Inflammatory macrophage (primary cell): ENCODE measurements around the gene DAPK2.
"Not testable (repeated sequence)": the region's sequence is repeated elsewhere in the genome, so short reads cannot be mapped to it uniquely, and the experiment has no call there.

Source experiments
- DNase-seq, 2 donors: peaks; one replicate each; pipeline ENCODE4 v3.0.0-alpha.2; 2020 to 2022

DAPK2 gene

DNA sequence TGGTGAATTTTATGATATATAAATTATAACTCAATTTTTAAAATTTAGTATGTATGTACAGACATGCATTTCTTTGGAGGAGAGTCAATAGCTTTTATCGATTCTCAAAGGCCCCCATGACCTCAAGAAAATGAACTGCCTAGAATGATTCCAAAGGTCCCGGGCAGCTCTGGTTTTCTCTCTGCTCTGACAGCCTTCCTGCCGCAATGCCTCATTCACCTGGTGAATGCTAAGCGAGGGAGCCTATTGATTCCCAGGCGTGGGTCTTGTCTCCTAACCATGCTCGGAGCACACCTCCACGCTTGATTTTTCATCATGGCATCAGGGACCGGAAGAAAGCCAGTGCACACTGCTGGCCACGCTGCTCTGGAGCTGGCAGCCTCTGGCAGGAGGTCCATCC lies 132.9 kb downstream of the DAPK2 start:
- DNase-seq, result no peak

DNA sequence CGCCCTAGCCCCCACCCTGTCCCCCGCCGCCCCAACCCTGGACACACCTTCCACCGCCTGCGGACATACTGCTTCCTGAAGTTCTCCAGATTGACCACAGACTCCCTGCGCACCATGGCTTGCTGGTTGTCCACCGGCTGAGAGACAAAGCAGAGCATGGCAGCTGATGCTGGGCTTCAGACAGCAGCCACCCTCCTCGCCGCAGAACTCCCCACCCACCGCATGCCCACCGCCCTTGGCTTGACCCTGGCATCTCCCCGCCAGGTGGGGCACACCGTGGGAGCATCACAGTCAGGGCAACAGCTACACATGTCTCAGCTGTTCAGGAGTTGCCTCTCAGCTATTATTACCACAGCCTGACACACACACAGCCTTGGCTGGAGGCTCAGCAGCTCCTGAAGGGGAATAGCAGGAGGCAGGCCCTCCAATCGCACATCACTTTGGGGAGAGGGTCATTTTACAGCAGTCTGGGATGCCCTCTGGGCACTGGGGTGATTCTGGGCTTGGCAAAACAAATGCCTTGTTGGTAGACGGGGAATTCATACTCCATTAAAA lies 134.1 kb downstream of the DAPK2 start:
- DNase-seq, result no peak

DNA sequence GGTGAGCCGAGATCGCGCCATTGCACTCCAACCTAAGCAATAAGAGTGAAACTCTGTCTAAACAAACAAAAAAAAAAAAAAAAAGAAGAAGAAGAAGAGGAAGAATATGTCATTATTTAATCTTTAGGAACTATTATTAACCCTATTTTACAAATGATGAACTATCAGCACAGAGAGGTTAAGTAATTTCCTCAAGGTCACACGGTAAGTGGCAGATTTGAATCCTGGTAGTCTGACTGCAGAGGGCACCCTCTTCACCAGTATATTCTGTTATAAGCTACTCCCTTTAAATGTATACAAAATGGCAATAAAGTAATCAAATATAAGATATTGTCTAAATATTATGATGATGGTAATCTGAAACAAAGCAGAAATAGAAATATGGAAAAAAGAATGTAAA lies 135.1 kb downstream of the DAPK2 start:
- DNase-seq, result no peak

DNA sequence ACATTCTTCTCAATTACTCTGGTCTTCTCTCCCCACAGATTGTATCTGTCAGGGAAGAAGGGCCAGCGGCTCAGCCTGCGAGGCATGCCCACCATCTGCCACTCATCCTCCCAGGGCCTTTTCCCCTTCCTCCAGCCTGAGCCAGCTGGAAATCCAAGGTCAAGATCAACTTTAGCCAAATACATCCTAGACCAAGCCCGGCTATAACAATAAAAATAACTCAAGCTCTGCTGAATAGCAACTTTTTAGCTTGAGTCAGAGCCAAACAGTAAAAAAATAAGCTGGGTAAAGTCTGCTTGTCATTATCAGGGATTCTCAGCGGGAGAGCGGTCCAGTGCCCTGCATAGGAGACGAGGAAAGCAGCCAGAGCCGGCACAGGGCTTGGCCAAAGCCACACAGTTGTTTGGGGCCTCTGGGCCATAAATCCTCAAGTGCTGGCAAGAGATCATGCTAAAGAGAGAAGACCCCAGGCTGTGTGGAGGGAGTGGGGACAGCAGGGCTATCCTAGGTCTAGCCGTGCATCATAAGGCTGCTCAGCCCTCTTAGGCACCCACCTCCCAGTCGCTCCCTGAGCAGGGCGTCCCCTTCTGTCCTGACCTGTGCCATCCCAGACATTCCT lies 136.4 kb downstream of the DAPK2 start:
- DNase-seq, result no peak

DNA sequence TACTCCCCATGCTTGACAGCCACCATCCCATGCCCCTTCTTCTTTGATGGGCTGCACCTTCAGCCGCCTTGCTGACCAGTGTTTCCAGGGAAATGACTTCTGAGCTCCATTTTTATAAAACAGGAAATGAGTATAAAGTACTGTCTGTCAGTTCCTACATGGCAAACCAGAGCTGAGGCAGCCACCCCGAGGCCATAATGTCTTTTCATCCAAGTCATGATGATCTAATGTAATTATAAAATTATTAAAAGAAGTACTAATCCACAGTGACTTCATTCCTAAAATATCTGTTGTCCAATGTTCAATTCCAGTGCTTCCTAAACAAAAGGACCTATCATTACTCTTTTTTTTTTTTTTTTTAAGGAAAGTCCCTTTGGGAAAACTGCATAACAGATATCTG lies 137.3 kb downstream of the DAPK2 start:
- DNase-seq, result peak; percentile 47 to 48

DNA sequence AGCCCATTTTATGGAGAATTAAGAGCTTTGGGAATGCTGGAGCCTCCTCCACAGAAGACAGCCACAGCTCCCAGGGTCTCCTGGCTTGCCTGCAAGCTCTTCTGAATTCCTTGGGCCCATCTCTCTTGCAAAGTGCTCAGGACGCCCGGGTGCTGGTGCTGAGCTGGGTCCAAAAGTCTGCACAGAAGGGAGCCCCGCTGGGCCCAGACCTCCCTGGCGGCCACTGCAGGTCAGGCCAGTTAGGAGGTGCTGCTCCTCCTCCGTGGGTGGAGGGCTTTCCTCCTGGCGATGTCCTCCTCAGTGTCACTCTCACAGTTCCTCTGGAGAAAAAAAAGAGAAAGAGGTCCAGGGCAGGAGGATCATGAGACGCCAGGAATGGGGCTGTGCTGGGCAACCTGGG lies 138.0 kb downstream of the DAPK2 start:
- DNase-seq, result no peak

DNA sequence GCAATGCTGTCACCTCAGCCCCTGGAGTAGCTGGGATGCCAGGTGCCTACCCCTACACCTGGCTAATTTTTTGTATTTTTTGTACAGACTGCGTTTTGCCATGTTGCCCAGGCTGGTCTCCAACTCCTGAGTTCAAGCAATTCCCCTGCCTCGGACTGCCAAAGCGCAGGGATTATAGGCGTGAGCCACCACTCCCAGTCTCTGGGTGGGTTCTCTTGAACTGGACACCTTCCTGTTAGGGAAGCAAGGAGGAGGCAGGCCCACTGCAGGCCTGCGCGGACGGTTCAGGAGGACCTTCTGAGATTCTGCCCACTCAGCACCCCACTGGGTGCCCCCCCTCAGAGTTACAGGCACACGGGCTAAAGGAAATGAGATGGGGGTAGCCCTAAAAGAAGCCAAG lies 138.8 kb downstream of the DAPK2 start:
- no peak for DNase-seq

DNA sequence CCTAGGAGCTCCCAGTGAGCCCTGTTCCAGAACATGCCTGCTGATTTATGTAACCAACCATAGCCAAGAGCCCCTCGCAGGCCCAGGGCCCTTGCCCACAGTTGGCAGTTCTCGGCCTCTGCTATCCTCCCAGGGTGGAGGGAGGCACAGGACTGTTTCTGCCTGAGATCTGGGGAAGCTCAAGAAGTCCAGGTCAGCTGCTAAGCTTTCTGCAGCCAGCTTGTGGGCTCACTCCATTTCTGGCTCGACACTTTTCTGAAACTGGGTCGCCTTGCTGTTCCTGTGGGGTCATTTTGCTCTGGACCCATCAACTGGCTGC lies 140.1 kb downstream of the DAPK2 start:
- no peak for DNase-seq

DNA sequence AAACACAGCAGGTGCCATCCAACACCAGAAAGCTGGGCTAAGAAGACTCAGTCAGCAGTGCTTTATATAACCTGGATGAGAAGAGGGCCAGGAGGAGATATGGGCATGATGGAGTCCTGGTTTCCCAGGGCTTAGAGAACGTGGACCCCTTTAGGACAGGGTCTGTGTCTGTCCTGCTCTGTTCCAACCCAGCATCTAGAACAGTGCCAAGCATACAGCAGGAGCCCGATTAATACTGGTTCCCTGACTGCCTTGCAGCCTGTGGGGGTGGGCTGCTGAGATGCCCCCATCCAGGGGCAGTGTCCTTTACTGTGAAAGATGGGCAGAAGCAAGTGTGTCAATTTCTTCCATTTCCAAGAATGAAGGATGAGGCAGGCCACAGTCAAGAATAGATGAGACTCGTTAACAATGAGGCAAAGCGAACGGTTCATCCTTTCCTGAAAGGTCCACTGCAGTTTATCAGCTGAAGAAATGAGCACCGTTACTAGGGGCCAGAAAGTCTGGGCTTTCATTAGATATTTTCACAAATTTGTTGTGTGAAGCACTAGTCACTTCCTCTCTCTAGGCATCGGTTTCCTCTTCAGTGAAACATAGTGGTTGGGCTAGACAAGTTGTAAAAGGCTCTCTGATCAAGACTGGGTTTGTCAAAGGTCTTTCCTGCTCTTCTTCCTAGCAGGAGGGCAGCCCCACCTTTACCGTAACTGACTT lies 140.6 kb downstream of the DAPK2 start:
- peak; percentile 47 to 54 for DNase-seq

DNA sequence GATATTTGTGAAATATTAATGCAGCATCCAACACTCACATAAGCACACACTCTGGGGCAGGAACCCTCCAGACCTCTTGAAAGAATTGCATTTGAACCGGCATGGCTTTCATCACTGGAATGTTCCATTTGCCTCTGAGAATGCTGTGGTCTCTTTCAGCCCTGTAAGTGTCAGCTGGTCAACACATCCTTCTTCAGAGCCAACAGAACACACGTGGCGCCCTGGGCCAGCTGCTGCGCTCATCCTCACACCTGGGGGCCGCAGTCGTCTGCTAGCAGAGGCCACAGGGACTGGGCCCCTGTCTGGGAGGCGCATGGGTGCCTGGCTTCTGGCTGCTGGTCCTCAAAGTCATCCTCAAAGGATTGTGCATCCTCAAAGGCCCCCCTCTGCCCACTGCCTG lies 141.2 kb downstream of the DAPK2 start:
- no peak for DNase-seq

DNA sequence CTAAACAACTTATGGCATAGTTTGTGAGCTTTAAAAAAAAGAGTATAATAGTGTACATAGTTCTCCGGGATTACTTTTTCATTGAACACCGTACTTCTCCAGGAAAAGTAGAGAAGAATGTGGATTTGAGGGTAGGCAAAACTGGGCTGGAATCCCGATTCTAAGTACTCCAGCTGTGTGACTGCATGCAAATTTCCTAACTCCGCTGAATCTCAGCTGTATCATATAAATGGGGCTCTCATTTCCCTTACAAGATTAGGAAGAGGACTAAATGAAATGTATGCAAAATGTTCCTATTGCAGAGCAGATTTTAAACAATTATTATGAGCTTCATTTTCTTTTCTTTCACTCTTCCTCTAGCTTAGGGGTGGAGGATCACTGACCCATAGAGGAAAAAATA lies 142.2 kb downstream of the DAPK2 start:
- no peak for DNase-seq

DNA sequence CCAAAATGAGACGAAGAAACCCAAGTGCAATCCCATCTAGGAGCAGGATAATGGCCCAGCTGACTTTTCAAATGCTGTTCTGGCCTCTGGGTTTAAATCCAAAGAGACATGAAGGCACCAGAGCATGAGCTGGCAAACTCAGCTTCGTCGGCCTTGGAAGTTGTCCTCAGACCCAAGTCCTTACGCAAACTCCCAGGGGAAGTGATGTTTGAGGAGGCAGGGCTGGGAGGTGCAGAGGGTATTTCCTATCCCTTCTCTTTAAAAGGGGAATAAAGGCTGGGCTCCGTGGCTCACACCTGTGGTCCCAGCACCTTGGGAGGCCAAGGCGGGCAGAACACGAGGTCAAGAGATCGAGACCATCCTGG lies 143.6 kb downstream of the DAPK2 start:
- DNase-seq, result peak; percentile 50 to 68

DNA sequence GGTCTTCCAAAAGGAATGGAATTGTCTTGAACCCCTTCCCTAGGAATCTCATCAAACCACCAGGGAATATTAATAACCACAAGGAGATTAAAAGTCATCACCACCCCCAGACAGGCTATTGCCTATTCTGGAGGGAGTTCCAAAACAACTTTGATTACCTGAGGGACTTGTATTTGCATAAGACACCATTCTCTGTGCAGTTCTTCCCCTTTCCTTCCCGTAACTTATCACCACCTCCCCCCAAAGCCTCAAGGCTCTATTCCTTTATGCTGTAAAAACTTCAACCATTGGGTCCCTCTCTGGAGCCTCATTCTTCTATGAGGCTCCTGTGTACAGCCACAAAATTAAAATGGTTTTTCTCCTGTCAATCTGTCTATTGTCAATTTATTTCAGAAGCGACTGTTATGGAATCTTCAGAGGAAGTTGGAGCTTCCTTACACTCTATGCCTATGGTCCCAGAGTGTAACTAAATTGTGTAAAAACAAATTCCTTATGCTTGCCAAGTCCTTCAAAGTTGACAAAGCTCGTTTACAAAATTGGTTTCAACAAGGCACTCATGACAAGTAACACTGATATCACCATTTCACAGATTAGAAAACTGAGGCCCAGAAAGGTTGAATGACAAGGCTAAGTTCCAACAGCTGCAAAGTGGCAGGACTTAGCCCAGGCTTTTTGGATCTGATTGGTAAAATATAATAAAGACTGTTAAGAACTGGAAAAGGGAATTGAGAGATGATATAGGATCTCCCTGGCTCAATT lies 144.2 kb downstream of the DAPK2 start:
- DNase-seq, result no peak

DNA sequence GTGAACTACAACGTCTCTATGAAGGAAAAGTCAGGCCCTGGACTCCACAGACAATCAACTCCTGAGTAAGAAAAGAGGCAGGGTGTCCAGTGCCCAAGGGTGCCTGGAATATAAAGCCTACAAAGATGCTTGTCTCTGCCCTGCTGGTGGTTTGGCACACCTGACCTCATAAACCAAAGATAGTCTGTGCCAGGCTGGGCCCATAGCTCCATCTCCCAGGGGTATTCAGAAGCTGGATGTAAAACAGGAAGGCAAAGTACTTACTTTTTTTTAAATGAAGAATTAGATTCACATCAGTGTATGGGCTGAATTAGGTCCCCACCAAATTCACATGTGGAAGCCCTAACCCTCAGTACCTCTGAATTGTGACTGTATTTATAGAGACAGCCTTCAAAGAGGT lies 146.0 kb downstream of the DAPK2 start:
- DNase-seq, result no peak

DNA sequence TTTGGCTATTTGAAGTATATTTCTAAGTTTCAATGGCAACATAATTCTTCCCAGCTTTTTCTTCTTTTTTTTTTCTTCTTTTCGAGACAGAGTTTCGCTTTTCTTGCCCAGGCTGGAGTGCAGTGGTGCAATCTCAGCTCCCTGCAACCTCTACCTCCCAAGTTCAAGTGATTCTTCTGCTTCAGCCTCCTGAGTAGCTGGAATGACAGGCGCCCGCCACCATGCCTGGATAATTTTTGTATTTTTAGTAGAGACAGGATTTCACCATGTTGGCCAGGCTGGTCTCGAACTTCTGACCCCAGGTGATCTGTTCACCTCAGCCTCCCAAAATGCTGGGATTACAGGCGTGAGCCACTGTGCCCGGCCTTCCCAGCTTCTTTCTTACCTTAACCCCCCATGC lies 146.7 kb downstream of the DAPK2 start:
- not testable (repeated sequence) for DNase-seq

DNA sequence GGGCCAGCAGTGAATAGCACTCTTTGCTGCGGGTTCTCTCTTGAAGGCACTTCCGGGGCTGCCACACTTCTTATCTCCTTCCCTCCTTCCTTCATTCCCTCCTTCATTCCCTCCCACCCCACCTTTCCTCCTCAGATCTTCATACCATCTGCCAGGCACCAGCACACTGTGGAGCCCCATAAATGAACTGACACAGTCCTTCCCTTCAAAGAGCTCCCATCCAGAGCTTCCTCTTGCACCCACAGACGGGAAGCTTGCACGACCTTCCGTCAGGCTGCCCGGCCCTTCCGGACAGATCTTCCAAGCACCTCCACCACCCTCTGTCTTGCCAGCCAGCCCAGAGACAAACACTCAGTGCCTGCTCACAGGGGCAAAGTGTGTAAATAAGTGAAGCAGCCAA lies 147.1 kb downstream of the DAPK2 start:
- DNase-seq, result peak; percentile 54 to 69

DNA sequence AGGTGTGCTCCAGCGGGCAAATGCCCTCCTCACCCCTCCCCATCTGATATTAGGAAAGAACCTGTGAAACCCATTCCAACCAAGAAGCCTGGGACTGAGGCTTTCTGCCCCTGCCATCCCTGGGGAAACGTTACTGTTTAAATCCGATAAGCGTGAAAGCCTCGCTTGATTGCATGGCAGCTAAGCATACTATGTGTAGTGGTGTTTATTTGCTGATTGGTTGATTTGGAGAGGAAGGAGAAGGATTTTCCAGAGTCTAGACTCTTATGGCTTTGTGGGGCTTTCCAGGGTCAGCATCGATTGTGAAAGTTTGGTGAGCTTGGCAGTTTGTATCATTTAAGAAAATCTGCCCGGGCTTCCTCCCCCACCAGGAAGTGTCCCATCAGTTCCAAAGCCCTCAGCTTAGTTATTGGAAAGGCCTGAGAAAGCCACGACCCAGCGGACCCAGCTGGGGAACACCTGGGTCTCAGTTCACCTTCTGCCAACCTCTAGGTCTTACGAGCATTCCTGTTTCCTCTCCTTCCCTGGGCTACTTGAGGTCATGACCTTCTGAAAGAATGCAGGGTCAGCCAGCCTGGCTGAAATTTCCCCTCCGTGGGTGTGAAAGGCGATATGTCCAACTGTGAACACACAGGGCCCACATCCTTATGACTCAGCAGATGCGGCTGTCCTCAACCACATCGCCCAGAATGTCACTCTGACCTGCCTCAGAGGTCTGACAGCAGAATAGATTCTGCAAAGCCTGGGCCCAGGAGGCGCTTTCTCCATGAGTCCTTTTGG lies 149.8 kb downstream of the DAPK2 start:
- DNase-seq, result peak; percentile 91 to 96

DNA sequence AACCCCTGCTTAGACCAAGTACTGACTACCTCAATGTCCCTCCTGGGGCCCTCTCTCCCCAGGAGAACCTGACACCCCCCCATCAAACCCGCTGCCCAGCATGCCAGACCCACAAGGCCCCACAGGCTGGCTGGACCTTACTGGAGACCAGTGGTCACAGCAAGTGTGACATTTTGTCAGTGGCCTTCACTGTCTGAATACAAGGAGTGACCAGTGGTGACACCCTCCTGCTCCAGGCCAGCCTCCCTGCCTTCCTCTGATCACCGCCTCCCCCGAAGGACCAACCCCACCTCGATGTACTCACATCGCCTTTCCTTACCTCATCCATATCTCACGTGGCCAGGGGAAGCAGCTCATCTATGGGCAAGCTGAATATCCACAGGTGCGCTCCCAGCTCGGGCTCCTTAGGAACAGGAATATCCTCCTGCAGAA lies 150.5 kb downstream of the DAPK2 start:
- DNase-seq, result no peak

DNA sequence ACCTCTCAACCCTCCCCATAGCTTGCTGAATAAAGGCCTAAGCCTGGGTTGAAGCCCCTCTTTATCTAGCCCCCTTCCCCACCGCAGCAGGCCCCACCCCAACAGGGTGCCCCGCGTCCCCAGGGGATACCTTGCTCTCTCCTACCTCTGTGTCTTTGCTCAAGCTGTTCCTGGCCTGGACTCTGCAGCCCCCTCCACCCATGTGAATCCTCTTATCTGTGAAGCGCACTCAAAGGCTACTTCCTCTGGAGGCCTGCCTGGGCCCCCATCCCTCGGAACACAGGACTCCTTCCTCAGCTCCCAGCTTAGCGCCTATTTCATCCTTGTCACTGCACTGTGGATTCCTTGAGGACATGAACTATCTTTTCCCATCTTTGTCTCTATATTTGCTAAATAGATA lies 151.1 kb downstream of the DAPK2 start:
- no peak for DNase-seq

DNA sequence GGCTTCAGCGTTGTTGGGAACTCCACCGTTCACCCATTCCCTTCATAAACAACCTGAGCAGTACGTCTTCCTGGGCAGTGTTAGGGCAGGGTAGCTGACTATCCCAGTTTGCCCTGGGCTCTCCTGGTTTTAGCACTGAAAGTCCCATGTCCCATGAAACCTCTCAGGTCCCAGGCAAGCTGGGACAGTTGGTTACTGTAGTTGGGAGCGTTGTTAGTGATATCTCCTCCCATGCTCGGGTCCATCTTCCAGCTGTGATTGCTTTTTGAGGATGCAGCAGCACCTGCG lies 151.7 kb downstream of the DAPK2 start:
- no peak for DNase-seq

DNA sequence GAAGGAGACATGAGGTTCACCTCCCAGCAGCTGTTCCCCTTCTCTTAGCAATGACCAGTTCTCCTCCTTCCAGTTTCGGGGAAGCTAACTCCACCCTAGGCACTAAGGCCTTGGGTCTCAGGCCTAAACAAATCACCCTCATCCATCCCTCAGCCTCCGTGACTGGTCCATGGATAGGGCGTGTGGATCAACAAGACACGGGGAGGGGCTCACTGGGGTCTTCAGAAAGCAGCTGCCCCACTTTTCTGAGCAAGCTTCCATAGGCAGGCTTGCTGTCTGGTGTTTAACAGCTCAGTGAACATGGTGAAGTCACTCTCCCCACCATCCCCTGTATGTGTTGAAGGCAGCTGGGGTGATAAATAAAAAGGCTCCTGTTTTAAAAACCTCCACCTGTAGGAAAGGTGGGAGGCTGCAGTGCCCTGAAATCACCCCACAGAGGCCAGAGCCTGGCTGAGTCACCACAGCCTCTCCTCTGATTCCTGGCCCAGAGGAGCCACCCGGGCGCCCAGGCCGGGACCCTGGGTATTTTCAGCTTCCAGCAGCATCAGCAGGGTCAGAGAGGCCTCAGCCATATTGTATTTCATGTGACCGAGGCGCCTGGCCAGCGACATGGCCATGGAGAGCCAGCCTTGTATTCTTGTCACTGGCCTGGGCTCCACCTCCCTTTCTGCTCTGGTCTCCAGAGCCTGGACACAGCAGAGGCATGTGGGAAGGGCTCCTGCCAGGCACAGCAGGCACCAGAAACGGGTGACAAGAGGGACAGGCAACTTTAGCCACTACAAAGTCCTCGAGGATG lies 152.2 kb downstream of the DAPK2 start:
- peak in 1 of 2 donors; percentile 11 for DNase-seq

DNA sequence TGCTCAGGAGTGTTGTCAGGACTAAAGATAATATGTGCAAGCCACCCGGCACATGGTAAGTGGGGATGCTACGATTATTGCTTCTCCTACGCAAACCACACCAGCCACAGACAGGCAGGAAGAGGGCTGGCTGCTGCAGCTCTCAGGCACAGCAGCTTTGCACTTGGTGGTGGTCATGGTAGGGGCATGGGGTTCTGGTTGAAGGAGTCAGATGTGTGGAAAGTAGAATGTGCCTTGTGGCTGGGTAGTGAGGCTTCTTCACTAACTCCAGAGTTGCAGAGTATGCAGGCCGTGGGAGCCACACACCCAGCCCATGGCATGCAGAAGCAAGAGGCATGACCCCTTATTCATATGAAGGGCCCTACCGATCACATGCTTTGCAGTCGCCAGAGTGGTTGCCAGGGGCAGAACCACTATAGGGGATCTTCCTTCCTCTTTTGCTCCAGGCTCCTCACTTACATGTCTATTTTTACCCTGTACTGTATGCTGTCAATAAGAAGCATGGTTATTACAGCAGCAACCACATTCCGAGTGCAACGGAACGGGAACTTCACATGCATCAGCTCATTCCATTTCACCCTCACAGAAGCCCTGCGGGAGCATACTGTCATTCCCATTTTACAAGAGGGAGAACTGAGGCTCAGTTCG lies 153.4 kb downstream of the DAPK2 start:
- DNase-seq, result peak; percentile 95 to 96
